NOMO-1 treated with DMSO at 0.1 percent for 48 hours (cell line): ENCODE results near the gene TMEM140.
A peak's percentile ranks its signal among the peaks of the same experiment; 100 is the strongest.
"Not testable (repeated sequence)": the region's sequence is repeated elsewhere in the genome, so short reads cannot be mapped to it uniquely, and the experiment has no call there.

ENCODE experiments used
- DNase-seq: peaks from one replicate; lab custom pipeline; 2025; ENCODE audit not compliant: unreplicated experiment; lab: John Stamatoyannopoulos, UW

The TMEM140 gene

DNA sequence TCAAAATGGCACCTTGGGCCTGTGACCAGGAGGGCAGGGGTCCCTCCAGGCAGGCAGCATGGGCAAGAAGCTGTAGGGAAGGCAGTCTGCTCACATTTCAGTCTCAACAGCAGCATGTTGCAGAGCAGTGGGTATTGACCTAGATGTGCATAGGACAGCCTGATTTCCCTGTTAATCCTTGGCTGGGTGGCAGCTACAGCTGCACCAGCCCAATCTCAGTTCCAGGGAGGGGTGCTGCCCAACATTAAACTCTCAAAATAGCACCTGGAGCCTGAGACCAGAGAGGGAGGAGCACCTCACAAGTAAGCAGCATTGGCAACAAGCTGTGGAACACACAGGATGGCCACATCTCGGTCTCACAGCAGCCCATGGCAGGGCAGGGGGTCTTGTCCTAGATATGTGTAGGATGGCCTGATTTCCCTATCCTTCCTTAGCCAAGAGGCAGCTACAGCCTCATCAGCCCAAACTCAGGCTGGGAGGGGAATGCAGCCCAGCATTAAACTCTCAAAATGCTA lies 10.3 kb downstream of the TMEM140 start:
- DNase-seq: no peak

DNA sequence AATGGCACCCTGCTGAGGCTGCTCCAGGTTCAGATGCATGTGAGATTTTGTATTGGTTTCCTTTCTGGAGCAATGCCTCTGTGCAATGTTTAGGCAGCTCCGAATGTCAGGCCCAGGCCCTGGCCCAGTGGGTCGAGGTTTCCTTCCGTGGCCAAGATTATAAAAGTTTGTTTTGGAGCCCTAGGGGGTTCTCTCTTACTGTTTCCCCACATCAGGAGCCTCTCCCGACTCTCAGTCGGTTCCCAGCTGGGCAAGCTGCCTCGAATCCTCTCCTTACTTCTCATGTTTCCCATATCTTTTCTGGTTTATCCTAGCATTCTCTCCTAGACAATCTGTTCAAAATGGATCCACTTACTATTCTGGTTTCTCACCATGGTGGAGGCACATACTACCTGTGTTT lies 11.0 kb downstream of the TMEM140 start:
- DNase-seq: no peak

- no peak for DNase-seq
Measured at GRCh38 chr7:135159359-135160085, 11.7 kb downstream of the TMEM140 start.

DNA sequence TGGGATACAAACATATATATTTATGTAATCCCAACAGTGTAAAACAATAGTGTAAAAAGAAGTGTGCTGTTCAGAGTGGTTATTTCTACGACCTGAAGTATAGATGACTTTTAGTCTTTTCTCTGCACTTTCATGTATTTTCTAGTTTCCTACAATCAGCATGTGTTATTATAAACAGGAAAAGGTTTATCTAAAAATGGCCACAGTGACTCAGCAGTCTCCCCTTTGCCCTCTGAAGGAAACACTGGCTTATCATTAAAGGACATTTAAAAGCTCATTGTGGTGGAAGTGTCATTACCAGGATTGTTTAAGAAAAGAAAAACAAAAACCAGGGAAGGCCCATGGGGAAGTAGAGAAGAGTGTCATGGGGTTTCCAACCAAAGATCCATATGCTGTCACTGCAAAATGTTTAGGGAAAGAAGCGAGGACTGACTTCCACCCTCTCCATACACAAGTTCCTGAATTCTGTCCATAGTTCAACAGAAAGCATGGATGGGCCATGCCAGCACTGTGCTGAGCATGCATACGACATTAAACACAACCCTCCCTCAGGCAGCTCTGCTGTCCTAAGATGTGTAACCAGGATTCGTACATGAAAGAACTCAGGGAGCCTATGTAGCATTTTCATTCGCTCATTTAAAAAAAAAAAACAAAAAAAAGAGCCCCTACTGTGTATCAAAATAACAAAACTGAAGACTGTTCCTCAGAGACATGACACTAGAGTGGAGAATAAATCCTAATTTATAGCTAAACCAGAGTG lies 12.4 kb downstream of the TMEM140 start:
- peak; percentile 11 for DNase-seq

- DNase-seq: peak; percentile 61
Measured at GRCh38 chr7:135160858-135161653, 13.2 kb downstream of the TMEM140 start.

DNA sequence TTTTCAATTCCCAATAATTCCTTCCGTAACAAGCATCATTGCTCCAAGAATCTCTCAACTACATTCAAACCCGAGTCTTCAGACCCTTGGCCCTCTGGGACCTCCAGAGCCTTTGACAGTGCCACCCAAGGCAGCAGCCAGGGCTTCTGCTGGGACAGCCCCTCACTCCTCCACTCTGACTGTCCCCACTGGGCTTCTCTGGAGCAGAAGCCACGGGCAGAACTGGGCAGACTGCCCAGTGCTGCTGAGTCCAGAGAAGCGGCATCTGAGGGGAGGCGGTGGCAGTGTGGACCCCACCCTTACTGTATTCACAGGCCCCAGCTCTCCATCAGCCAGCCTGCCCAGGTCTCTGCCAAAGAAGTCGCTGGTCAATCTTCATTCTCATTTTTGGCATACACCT lies 13.8 kb downstream of the TMEM140 start:
- DNase-seq: no peak

GRCh38 chr7:135162382-135163001 lies 14.6 kb downstream of the TMEM140 start:
- DNase-seq: no peak

DNA sequence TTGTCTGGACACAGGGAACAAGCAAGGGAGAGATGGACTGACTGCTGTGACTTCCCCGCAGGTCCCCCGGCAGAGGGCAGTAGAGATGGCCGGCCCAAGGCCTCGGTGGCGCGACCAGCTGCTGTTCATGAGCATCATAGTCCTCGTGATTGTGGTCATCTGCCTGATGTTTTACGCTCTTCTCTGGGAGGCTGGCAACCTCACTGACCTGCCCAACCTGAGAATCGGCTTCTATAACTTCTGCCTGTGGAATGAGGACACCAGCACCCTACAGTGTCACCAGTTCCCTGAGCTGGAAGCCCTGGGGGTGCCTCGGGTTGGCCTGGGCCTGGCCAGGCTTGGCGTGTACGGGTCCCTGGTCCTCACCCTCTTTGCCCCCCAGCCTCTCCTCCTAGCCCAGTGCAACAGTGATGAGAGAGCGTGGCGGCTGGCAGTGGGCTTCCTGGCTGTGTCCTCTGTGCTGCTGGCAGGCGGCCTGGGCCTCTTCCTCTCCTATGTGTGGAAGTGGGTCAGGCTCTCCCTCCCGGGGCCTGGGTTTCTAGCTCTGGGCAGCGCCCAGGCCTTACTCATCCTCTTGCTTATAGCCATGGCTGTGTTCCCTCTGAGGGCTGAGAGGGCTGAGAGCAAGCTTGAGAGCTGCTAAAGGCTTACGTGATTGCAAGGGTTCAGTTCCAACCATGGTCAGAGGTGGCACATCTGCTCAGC lies 16.6 kb downstream of the TMEM140 start:
- no peak for DNase-seq

DNA sequence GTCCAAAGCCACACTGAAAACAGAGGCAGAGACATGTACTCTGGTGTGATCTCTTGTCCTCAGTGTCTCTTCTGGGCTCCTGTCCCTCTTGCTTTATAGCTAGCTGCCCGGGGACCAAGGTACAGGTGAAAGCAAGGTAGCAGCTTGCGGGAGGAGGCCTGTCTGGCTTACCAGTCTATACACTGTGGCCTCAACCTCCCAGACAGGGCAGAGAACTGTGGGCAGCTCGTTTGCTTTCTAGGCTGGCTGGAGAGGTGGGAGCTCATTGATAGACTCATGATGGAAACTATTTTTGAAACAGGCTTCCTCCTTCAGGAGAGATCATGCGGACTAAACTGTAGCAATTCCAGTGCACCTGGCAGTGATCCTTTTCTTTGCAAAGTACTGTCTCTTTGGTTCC lies 18.0 kb downstream of the TMEM140 start:
- DNase-seq: no peak

DNA sequence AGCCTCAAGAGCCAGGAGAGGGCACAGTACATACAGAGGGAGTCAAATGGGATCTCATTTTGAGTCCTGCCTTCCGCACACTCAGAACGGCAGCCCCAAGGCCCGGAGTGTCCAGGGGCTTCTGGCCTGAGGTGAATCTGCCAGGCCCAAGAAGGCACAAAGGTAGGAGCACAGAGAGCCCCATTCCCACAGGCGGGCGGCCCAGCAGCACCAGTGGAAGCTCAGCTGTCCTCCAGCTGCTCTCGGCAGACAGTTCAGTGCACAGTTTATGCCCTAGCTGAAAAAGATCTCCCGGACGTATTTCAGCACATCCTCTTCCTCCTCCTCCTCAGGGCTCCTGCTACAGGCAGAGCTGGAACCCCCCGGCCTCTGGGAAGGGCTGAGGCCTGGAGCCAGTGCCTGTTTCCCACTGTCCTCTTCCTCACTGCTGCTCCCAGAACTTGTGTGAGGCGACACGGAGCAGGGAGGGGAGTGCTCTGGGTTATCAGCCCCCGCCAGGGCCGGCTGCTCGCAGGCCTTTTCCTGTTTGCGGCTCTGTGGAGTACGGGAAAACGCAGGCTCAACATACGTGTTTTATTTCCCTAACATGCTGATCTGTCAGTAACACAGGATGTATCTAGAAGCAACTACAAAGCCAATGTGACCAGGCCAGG lies 18.6 kb downstream of the TMEM140 start:
- no peak for DNase-seq

GRCh38 chr7:135167365-135167917 lies 19.6 kb downstream of the TMEM140 start:
- no peak for DNase-seq

- no peak for DNase-seq
Measured at GRCh38 chr7:135168001-135168400, 20.1 kb downstream of the TMEM140 start.

GRCh38 chr7:135168489-135169140 lies 20.7 kb downstream of the TMEM140 start:
- no peak for DNase-seq

GRCh38 chr7:135169141-135169963 lies 21.5 kb downstream of the TMEM140 start:
- DNase-seq: peak; percentile 30

DNA sequence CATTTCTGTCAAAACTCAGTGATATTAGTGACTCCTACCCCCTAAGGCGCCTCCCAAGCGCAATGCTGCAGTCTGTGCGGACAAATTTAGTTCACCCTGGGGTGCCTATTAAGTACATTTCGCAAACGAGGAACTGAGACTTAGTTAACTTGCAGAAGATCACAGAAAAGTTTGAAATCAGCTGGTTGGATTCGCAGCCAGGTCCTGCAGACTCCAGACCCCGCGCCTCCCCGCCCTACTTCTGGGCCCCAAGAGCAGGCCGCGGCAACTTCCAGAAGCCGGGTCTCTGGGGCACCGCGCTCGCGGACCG lies 22.0 kb downstream of the TMEM140 start:
- peak; percentile 50 for DNase-seq

GRCh38 chr7:135170274-135170997 lies 22.6 kb downstream of the TMEM140 start, which contains the start of gene CYREN:
CYREN (minus strand) TSS chr7:135170707; CDS start chr7:135168922, 1,785 bp downstream.
- DNase-seq: peak; percentile 77

GRCh38 chr7:135170998-135171481 lies 23.2 kb downstream of the TMEM140 start:
- not testable (repeated sequence) for DNase-seq
